Measurements from ENCODE around the gene NLN.
"Not testable (repeated sequence)": the region's sequence is repeated elsewhere in the genome, so short reads cannot be mapped to it uniquely, and the experiment has no call there.

The NLN gene

GRCh38 chr5:65734196-65734775 lies 12.3 kb downstream of the NLN start:
- not testable (repeated sequence) for DNase-seq

DNA sequence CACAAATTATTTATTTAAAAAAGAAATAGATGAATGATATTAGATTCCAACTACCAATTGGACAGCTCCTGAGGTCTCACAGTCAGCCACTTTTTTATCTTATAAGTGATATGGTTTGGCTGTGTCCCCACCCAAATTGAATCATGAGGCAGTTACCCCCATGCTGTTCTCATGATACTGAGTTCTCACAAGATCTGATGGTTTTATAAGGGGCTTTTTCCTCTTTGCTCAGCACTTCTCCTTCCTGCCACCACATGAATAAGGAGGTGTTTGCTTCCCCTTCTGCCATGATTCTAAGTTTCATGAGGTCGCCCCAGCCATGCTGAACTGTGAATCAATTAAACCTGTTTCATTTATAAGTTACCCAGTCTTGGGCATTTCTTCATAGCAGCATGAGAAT lies 12.9 kb downstream of the NLN start:
- no peak for DNase-seq

- no peak for DNase-seq
These were observed 14.0 kb downstream of the NLN start for GRCh38 chr5:65736011-65736410.

GRCh38 chr5:65737842-65738241 lies 15.8 kb downstream of the NLN start:
- DNase-seq = no peak

GRCh38 chr5:65738305-65738704 lies 16.3 kb downstream of the NLN start:
- DNase-seq = no peak

DNA sequence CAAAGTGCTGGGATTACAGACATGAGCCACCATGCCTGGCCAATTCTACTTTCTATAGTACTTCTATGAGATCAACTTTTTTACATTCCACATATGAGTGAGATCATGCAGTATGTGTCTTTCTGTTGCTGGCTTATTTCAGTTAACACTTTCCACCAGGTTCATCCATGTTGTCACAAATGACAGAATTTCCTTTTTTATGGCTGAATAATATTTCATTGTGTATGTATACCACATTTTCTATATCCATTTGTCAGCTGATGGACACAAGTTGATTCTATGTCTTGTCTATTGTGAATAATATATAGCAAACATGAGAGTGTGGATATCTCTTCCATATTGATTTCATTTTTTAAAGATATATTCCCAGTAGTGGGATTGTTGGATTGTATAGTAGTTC lies 17.2 kb downstream of the NLN start:
- DNase-seq = no peak

DNA sequence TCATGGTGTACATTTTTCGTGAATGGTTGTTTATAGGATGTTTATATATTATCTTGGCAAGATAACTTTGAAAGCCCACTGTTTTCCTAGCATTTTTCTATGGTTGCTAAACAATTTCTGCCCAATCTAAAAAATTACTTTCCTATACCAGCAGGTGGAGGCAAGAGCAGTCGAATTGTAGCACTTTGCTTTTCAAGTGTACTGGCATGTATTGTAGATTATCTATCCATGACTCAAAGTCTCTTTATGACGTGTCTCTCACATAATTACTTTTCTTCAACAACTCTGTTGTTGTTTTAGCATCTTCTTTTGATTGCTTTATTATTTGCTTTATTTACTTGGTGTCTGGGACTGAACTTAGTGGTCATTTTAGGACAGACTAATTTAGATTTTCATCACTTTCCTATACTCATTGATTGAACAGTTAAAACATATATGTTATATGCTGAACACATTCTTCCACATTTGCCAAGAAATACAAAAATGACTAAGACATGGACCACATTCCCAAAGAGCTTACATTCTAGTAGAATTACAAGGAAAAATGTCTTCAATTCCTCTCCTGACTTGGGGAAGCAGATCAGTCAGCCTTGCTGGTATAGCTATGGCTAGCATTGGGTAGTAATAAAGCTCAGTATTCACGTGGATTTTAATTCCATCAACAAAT lies 20.7 kb downstream of the NLN start:
- DNase-seq = peak; percentile 79

DNA sequence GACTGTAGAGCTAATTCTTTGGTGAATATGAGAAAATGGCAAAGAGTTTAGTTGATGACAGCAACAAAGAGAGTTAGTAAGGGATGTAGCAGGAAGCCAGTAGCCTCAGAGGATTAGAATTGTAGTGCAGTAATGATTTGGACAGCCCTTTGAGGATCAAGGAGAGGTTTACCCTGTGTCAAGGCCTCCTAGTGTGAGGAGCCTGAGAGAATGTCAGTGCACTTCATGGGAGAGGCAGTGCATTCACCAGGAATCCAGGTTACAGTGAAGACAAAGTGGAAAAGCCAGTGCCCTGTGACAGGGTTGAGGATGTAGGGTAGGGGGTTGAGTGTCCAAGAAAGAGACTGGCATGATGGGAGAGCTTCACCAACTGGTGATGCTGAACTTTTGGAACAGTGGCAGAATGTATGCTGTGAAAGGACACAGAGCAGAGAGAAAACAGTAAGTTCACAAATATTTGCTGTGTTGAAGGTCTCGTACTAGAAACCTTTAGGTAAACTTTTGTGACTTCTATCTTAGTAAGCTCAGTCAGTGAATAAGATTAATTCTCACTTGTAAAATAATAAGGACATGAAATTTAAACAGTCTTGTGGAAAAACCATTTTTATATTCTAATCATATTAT lies 27.3 kb downstream of the NLN start:
- no peak for DNase-seq

- no peak for DNase-seq
These were observed 28.0 kb downstream of the NLN start for GRCh38 chr5:65749956-65750355.

DNA sequence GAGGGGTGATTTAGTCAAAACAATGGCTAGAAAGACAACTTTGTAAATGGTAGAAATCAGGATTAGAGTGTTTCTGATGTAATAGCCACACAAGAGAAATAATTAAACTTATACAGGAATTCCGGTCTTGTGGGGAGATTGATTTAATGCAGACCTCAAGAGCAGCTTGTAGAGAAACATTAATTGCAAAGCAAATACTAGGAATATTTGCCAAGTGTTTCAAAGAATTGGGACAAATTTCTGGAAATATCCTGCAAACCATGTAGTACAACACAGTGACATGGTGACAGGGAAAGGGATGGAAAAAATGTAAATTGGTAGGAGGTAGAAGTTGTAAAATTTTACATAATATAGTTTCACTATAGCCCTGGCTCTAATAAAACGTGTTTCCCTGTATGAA lies 28.9 kb downstream of the NLN start:
- no peak for DNase-seq

- DNase-seq = no peak
These were observed 31.2 kb downstream of the NLN start for GRCh38 chr5:65753189-65753588.

GRCh38 chr5:65758546-65759144 lies 36.6 kb downstream of the NLN start:
- DNase-seq = no peak

DNA sequence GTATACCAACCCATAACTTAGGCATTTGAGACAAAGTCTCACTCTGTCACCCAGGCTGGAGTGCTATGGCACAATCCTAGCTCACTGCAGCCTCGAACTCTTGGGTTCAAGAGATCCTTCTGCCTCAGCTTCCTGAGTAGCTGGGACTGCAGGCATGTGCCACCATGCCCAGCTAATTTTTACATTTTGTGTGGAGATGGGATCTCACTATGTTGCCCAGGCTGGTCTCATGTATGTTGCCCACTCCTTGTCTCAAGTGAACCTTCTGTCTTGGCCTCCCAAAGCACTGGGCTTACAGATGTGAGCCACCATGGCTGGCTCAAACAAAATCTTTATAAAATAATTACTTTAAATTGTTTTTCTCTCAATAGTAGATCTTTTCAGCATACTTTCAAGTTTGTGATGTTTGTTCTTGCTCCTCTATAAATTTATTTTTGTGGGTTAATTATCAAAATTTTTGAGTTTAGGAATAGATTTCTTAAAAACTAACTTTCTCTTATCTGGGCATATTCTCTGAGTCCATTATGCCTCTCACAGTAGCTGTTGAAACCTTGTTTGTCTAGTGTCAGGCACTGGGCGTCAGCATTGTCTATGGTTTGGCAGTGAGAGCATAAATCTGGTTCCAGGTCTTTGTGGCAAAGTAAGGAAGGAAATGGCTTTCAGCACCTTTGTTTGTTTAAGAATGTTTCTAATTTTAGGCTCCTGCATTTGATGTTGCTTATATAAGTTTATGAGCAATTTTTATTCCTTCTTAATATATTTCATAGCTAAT lies 38.7 kb downstream of the NLN start:
- peak; percentile 28 for DNase-seq

DNA sequence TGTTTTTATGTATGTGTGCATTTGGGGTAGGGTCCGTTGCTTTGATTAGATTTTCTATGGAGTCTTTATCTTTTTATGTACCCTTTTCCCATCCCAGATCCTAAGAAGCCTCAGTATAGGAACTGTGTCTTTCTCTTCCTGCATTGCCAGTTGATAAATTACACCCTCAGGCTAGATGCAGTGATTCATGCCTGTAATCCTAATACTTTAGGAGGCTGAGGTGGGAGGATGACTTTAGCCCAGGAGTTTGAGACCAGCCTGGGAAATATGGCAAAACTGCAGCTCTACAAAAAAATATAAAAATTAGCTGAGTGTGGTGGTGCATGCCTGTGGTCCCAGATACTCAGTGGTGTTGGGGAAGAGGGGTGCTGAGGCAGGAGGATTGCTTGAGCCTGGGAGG lies 40.2 kb downstream of the NLN start:
- no peak for DNase-seq

- DNase-seq = no peak
These were observed 43.6 kb downstream of the NLN start for GRCh38 chr5:65765582-65765981.

GRCh38 chr5:65766175-65766574 lies 44.2 kb downstream of the NLN start:
- DNase-seq = no peak

DNA sequence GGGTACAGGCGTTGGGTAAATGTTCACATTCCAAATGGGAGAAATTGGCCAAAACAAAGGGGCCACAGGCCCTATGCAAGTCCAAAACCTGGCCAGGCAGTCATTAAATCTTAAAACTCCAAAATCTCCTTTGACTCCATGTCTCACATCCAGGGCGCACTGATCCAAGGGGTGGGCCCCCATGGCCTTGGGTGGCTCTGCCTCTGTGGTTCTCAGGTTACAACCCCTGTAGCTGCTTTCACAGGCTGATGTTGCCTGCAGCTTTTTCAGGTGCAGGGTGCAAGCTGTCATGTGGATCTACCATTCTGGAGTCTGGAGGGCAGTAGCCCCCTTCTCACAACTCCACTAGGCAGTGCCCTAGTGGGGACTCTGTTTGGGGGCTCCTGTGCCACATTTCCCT lies 44.8 kb downstream of the NLN start:
- no peak for DNase-seq

DNA sequence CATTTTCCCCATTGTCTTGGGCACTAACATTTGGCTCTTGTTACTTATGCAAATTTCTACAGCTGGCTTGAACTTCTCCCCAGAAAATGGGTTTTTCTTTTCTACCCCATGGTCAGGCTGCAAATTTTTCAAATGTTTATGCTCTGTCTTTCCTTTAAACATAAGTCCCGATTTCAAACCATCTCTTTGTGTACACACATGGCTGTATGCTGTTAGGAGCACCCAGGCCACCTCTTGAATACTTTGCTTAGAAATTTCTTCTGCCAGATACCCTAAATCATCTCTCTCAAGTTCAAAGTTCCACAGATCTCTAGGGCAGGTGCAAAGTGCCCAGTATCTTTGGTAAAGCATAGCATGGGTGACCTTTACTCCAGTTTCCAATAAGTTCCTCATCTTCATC lies 45.6 kb downstream of the NLN start:
- no peak for DNase-seq

DNA sequence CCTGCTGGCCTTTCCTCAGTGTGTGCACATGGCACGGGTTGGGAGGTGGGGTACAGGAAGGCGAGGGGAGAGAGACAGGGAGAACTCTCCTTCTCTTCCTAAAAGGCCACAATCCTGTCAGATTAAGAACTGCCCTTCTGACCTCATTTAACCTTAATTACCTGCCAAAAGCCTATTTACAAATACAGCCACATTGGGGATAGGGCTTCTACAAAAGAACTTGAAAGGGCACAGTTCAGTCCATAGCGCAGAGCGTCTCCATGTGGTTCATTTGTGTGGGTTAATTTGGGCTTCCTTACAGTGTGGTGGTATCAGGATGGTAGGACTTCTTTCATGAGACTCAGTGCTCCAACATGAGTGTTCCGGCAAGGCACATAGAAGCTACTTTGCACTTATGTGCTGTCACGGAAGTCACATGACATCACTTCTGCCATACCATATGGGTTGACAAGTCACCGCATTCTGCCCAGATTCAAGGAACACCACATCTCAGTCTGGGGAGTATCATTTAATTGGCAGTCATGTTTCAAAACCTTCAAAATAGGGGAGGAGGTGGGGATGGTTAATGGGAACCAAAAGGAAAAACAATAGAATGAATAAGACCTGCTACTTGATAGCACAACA lies 46.8 kb downstream of the NLN start:
- DNase-seq = no peak

- peak; percentile 25 for DNase-seq
These were observed 47.5 kb downstream of the NLN start for GRCh38 chr5:65769539-65769938.

- no peak for DNase-seq
These were observed 49.3 kb downstream of the NLN start for GRCh38 chr5:65771266-65771665.

- DNase-seq = not testable (repeated sequence)
These were observed 51.0 kb downstream of the NLN start for GRCh38 chr5:65772963-65773362.

DNA sequence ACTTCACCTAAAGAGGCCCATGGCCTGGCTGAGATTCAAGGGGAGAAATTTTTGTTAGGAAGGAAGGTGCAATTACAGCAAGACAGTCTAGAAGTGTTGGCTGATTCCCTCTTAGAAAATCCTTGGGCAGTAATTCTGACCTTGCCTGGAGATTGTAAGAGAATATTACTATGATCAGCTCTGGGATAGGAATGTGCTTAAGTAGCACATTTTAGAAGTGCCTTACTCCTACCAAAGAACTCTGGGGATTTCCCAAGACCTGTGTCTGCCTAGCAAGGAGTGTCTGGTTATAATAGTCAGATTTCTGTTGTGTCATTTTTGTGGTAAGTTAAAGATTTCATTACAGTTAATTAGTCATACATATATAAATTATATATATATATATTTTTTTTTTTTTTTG lies 52.3 kb downstream of the NLN start:
- peak; percentile 57 for DNase-seq

All from activated CD4-positive, alpha-beta T cell treated with anti-CD3 and anti-CD28 coated beads, Interleukin-2, amount 50 U/mL, for 16 hours (primary cell).